Measurements from ENCODE around the gene CD1B.
"Not testable (repeated sequence)": the region's sequence is repeated elsewhere in the genome, so short reads cannot be mapped to it uniquely, and the experiment has no call there.

Gene CD1B

DNA sequence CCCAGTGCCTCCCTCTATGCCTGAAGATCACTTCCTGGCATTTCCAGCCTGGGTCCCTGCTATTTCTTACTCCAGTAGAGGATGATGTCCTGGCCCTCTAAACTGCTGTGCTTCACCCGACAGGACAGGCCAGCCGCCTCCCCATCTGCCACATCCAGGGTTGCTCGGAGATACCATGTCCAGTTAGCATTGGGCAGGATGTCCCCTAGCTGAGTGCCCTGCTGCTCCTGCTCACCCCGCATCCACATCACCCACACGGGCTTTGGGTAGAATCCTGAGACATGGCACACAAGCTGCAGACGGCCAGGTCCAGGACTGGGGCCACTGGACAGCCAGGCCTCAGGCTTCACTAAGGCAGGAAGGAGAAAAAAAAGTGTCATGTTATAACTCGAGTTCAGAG lies 2.0 kb downstream of the CD1B start:
- no peak for DNase-seq (ENCODE audit: low read depth in 4 of 4, low spot score in 1 of 4)

DNA sequence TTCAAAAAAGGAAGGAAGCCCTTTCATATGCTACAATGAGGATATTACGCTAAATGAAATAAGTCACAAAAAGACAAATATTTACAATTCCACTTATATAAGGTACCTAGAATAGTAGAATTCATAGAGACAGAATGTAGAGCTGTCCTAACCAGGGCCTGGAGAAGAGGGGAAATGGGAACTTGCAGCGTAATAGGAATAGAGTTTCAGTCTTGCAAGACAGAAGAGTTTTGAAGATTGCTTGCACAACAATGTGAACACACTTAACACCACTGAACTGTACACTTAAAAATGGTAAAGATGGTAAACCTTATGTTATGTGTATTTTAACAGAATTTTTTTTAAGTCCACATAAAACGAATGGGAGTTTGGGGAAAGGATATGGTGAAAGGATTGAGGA lies 2.9 kb downstream of the CD1B start:
- no peak for DNase-seq (ENCODE audit: low read depth in 4 of 4, low spot score in 1 of 4)

DNA sequence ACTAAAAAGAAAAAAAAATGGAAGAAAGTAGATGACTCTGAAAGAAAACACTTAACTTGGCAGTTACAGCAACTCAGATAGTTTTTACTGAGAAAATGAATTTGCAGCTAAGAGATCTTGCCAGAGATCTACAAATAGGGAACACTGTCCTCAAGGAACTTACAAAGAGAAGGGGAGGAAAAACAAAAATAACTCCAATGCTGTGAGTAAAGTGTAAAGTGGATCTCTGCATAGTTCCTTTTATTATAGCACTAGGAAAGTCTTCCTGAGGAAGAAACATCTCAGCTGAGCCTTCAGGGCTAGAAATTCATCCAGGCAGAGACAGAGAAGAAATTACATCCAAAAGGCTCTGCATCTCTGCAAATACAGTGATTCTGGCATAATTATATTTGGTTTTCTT lies 3.9 kb downstream of the CD1B start:
- no peak for DNase-seq (ENCODE audit: low read depth in 4 of 4, low spot score in 1 of 4)

DNA sequence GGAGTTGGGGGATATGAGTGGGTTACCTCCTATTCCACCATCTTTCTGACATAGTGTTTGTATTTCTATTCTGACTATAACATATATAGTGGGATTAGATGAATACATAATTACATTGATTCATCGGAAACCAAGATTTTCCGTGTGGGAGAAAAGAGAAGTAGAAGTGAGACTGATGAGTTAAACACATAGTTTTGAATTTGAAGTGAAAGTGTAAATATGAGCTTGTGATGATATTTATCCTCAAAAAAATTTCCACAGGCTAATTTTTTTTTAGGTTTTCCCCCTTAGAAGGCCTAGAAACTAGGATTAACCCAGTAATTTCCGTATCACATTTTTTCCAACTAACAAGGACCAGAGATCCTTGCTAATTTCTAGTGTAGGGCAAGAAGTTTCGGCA lies 6.9 kb downstream of the CD1B start:
- no peak for DNase-seq (ENCODE audit: low read depth in 4 of 4, low spot score in 1 of 4)

DNA sequence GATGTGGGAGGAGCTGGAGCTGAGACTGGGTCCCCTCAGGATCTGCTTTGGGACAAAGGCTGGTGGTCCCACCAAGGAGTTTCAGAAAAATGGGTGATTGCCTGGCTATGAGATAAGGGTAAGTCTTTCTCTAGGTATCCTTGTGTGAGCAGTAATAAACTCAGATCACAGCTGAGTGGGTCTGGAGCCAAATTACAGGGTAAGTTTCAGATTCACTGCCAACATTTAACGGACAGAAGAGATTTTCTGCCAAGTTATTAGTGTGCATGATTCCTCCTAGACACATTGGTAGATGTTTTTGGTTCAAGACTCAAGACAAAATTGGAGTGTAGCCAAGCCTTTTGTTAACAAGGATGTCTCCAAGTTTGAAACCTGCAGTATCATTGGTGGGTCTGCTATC lies 7.5 kb downstream of the CD1B start:
- no peak for DNase-seq (ENCODE audit: low read depth in 4 of 4, low spot score in 1 of 4)

DNA sequence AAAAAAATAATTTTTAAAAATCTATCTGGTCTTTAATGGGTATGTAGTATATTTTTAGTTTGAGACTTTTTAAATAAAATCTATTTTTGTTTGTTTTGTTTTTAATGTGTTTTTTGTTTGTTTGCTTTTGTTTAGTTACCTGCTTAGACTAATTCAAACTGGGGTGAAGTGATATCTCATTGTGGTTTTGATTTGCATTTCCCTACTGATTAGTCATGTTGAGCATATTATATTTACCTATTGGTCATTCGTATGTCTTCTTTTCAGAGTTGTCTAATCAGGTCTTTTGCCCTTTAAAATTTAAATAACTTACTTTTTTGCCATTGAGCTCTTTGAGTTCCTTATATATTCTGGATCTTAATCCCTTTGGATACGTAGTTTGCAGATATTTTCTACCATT lies 20.3 kb downstream of the CD1B start:
- no peak for DNase-seq (ENCODE audit: low read depth in 4 of 4, low spot score in 1 of 4)

DNA sequence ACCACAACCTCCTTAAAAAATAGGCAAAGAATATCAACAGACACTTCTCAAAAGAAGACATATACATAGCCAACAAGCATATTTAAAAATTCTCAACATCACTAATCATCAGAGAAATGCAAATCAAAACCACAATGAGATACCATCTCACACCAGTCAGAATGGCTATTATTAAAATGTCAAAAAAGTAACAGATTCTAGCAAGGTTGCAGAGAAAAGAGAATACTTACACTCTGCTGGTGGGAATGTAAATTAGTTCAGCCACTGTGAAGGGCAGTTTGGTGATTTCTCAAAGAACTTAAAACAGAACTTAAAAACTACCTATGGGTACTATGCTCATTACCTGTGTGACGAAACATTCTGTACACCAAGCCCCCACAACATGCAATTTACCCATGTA lies 20.7 kb downstream of the CD1B start:
- no peak for DNase-seq (ENCODE audit: low read depth in 4 of 4, low spot score in 1 of 4)

DNA sequence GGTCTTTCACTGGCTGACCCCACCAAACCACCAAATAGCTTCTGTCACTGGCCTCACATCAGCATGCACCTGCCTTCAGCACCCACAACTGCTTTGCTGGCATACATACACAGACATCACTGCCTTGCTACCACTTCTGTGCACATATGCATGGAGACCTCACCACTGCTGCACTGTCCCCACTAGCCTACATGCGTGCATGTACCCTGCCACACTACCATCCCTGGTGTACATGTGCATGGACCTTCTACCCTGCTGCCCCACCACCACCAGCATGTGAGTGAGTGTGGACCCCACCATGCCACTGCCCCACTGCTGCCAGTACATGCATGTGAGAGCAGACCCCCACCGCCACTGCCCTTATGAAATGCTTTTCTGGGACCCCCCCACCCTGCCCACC lies 35.5 kb downstream of the CD1B start:
- no peak for DNase-seq (ENCODE audit: low read depth in 4 of 4, low spot score in 1 of 4)

DNA sequence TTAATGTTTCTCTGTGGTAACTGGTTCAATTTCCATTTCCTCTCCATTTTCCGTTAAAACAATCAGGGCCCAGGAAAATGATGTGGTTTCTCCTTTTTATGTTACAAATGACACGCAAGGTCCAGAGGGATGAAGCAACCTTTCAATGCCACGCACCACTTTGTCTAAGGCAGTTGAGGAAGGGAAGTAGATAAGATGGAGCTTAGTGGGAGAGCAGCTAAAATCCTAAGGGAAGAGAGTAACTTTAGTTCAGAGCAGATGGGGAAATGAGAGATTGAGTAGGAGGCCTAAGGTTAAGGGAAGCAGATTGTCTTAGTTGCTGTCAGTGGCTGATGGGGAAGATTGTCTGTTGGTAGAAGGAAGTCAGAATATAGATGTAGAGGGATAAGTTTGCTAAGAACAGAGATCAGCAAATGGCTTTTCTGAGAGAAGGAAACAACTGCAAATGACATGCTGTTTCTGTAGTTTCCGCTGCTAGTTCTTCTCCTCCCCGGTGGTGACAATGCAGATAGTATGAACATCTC lies 40.9 kb downstream of the CD1B start:
- DNase-seq (ENCODE audit: low read depth in 4 of 4, low spot score in 1 of 4): no peak

DNA sequence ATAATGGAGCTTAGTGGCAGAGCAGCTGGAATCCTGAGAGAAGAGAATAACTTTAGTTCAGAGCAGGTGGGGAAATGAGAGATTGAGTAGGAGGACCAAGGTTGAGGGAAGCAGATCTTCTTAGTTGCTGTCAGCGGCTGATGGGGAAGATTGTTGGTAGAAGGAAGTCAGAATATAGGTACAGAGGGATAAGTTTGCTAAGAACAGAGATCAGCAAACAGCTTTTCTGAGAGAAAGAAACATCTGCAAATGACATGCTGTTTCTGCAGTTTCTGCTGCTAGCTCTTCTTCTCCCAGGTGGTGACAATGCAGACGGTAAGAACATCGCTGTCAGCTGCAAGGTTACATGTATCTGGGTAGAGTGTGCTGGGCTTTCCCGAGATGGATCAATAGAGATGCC lies 41.5 kb downstream of the CD1B start, which contains the start of gene CD1C:
TSS of gene CD1C (plus strand) at position 113 of the 400 bp plus-strand sequence. CDS start at position 255, 142 bp downstream.
- no peak for DNase-seq (ENCODE audit: low read depth in 4 of 4, low spot score in 1 of 4)

DNA sequence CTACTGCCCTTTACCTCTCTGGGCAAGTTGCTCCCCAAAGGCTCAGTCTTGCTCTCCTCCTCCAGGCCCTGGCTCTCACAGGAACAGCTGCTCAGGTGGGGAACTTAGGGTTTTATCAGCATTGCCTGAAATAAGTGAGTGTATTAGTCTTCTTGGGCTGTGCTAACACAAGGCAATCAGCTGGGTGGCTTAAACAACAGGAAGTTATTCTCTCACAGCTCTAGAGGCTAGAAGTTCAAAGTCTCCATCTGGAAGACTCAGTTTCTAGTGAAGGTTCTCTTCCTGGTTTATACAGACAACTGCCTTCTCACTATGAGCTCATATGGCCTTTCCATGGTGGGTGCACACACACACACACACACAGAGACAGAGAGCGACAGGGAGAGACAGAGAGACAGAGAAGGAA lies 44.4 kb downstream of the CD1B start:
- no peak for DNase-seq (ENCODE audit: low read depth in 4 of 4, low spot score in 1 of 4)

DNA sequence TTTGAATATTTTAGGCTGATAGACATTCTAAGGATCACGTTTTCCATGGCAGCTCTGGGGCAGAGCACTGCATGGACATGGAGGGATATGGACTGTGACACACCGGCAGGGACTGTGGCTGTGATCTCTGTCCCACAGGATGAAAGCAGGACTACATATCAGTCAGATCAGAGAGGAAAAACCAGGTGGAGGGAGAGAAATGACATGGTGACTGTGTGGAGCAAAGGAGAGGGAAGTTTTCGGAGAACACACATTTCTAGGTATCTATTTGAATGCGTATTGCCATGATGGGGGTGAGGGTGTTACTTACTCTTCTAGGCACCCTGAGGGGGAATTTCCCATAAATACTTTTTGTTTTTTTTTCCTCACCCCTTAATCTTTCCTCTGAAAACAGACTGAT lies 44.8 kb downstream of the CD1B start:
- DNase-seq (ENCODE audit: low read depth in 4 of 4, low spot score in 1 of 4): no peak

DNA sequence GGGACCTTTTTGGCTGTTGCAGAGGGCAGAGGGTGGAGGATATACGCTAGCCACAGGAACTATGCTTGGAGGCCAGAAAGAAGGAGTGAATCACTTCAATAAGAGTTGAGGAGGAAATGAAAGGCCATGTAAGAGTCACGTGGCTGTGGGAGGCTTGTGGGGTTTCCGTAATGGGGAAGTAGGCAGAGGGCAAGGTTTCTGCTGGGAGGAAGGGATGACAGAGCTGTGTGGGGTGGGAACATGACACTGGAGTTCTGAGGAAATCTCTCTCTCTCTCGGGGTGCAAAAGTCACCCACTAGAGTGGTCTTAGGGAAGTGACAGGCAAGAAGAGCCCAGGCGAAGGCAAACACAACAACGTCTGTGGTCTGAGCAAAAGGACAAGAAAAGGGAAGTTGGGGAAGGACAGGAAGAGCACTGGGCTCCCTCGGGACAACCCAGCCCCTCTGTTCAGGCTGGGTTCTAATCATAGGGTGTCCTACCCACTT lies 45.5 kb downstream of the CD1B start:
- no peak for DNase-seq (ENCODE audit: low read depth in 4 of 4, low spot score in 1 of 4)

DNA sequence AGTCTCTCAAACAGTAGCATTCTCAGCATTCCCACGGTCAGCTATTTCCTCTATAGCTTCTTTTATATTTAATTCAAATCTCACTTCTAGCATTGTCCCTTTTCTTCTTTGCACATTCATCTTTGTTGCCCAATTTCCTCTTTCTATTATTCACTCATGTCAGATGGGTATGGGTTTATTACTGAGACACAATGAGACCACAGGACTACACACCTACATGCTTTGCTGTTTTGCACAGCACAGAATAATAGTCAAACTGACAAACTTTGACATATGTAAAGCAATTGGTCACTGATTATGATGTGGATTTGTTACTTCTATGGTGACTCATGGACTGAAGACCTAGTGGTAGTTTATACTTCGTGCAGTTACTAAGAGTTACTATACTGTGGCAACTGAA lies 47.4 kb downstream of the CD1B start:
- DNase-seq (ENCODE audit: low read depth in 4 of 4, low spot score in 1 of 4): no peak

DNA sequence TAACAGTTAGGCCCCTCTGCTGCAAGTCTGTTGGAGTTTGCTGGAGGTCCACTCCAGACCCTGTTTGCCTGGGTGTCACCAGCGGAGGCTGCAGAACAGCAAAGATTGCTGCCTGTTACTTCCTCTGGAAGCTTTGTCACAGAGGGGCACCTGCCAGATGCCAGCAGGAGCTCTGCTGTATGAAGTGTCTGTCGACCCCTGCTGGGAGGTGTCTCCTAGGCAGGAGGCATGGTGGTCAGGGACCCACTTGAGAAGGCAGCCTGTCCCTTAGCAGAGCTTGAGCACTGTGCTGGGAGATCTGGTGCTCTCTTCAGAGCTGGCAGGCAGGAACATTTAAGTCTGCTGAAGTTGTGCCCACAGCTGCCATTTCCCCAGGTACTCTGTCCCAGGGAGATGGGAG lies 48.9 kb downstream of the CD1B start:
- not testable (repeated sequence) for DNase-seq (ENCODE audit: low read depth in 4 of 4, low spot score in 1 of 4)

Data from stimulated activated CD4-positive, alpha-beta T cell treated with anti-CD3 and anti-CD28 coated beads, Interleukin-1b, Interleukin-23, amount 100 ng/mL, for 24 hours (primary cell).